ENCODE results near the gene MRAP2.
"Not testable (repeated sequence)": the region's sequence is repeated elsewhere in the genome, so short reads cannot be mapped to it uniquely, and the experiment has no call there.

MRAP2 gene

DNA sequence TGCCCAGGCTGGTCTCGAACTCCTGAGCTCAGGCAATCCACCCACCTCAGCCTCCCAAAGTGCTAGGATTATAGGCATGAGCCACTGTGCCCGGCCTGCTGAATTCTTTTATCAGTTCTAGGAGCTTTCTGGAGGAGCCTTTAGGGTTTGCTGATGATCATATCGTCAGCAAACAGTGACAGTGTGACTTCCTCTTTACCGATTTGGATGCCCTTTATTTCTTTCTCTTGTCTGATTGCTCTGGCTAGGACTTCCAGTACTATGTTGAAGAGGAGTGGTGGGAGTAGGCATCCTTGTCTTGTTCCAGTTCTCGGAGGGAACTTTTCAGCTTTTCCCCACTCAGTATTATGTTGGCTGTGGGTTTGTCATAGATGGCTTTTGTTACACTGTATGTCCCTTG, 35.3 kb downstream of the MRAP2 start:
- in situ Hi-C loops (cut with MboI; ENCODE audit: low sequenced_read_pairs): not testable (repeated sequence)

DNA sequence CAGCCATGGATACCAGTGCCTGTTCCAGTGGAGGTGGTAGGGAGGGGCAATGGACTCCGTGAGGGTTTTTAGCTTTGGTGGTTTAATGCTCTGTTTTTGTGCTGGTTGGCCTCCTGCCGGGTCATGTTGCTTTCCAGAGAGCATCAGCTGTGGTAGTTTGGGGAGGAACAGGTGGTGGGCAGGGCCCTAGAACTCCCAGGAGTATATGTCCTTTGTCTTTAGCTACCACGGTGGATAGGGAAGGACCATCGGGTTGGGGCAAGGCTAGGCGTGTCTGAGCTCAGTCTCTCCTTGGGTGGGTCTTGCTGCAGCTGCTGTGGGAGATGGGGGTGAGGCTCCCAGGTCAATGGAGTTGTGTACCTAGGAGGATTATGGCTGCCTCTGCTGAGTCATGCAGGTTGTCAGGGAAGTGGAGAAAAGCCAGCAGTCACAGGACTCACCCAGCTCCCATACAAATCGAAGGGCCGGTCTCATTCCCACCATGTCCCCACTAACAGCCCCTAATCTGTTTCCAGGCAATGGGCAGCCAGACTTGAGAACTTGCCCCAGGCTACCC, 38.9 kb downstream of the MRAP2 start:
- in situ Hi-C loops (cut with MboI; ENCODE audit: low sequenced_read_pairs): no loop called here

DNA sequence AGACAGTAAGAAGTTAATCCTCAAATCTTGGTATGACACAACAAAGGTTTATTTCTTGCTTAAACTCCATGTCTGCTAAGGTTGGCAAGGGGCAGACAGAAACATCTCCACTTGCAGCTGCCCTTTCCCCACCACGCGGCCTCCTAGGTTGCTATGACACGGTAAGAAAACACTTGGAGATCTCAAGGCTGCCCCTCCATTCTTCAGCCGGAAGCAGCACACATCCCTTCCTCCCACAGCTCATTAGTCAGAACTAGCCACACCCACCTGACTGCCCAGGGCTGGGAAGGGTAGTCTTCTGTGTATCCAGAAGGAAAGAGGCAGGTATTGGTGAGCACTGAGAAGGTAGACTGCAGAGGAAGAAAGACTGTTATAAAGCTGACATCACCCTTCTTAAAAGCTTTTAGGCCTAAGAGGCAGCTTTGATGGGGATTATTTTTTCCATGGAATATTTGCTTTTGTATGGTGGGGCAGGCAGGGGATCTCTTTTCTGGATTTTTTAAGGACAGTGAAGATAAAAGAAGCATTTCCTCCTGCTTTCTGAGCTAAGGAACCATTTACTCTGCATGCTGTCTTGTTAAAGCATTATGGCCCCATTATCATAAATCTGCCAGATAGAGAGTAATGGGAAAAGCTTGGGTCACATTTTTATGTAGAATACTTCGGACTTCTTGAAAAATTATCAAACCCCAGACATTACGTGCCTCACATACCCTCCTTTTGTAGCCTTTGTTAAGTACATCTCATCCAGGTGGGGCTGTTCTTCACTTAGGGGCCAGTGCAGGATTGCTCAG, 41.6 kb downstream of the MRAP2 start:
- in situ Hi-C loops (cut with MboI; ENCODE audit: low sequenced_read_pairs): no loop called here

DNA sequence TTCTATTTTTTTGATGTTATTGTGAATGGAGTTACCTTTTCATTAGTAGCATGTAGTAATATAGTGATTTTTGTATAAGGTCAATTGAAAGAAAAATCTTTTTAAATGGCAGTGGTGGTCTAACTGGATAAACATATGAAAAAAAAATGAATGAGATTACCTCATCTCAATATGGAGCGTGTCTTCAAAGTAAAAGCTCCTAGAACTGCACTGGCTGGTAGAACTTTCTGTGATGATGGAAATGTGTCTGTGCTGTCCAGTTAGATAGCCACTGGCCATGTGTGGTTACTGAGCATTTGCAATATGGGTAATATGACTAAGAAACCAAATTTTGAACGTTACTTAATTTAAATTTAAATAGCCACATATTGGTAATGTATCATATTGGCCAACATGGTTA, 44.1 kb downstream of the MRAP2 start:
- in situ Hi-C loops (cut with MboI; ENCODE audit: low sequenced_read_pairs): no loop called here

DNA sequence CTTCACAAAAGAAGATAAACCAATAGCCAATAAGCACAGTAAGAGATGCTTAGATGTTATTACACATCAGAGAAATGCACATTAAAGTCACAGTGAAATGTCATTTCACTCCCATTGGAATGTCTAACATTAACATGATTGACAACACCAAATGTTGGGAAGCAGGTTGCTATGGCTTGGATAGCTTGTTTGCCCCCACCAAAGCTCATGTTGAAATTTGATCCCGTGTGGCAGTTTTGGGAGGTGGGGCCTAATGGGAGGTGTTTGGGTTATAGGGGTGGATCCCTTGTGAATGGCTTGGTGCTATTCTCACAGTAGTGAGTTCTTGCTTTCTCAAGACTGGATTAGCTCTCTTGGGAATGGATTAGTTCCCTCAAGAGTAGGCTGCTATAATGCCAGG, 44.8 kb downstream of the MRAP2 start:
- in situ Hi-C loops (cut with MboI; ENCODE audit: low sequenced_read_pairs): no loop called here

DNA sequence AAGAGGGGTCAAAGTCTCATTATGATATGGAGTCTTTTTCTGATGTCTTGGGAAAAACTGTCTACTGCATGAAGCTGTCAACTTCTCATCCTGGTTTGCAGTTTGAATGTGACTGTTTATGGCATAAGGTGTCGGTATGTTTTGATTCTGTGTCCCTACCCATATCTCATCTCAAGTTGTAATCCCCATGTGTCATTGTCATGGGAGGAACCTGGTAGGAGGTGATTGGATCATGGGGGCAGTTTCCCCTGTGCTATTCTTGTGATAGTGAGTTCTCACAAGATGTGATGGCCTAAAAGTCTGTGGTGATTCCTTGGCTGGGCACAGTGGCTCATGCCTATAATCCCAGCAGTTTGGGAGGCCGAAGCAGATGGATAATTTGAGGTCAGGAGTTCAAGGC, 47.6 kb downstream of the MRAP2 start:
- in situ Hi-C loops (cut with MboI; ENCODE audit: low sequenced_read_pairs): no loop called here

DNA sequence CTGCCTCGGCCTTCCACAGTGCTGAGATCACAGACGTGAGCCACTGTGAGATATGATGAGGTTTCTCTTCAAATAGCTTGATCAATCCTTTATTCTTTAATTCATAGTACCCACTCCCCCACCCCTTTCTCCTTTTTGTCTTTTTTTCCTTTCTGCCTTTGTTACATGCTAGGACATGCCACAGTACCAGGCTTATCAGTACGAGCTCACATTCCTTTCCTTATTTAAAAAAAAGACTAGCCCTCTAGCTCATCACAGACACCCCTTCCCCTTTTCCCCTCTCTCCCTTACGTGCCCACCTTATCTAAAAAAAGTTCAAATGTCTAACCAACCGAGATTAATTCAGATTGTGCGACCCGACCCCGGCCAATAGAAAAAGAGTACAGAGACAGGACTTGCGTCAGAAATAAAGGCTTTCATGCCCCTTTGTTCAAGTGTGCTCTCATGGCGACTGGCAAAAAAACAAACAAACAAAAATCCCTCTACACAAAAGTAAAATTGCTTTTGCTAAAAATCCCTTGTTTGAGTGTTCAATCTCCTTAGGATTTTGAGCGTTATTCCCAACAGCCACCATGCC, 49.2 kb downstream of the MRAP2 start:
- in situ Hi-C loops (cut with MboI; ENCODE audit: low sequenced_read_pairs): no loop called here

DNA sequence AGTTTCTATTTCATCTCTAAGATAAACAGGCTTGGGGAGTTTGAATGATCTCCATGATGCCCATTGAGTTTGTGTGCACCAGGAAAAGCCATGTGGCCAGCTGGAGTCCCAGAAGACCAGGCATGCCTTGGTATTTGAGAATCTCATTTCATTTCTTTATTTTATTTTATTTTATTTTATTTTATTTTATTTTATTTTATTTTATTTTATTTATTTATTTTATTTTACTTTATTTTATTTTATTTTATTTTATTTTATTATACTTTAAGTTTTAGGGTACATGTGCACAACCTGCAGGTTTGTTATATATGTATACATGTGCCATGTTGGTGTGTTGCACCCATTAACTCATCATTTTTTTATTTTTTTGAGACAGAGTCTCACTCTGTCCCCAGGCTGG, 51.1 kb downstream of the MRAP2 start:
- in situ Hi-C loops (cut with MboI; ENCODE audit: low sequenced_read_pairs): not testable (repeated sequence)

DNA sequence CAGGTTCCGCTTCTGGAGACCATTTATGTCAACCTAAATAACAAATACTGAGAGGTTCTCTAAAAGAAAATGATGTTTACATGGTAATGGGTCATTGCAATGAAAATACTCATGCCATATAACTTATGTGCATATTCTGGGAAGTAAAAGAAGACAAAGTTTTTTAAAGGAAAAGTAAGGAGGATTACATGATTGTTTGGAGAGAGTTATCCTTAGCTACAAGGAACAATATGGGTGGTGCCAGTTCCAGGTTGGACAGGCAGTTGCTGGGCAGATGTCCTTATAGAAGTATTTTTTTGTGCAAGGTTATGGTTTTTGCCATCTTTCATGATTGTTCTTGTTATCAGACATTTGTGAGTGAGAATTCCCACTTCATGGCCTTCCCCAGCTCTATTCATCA, 52.5 kb downstream of the MRAP2 start:
- in situ Hi-C loops (cut with MboI; ENCODE audit: low sequenced_read_pairs): no loop called here

DNA sequence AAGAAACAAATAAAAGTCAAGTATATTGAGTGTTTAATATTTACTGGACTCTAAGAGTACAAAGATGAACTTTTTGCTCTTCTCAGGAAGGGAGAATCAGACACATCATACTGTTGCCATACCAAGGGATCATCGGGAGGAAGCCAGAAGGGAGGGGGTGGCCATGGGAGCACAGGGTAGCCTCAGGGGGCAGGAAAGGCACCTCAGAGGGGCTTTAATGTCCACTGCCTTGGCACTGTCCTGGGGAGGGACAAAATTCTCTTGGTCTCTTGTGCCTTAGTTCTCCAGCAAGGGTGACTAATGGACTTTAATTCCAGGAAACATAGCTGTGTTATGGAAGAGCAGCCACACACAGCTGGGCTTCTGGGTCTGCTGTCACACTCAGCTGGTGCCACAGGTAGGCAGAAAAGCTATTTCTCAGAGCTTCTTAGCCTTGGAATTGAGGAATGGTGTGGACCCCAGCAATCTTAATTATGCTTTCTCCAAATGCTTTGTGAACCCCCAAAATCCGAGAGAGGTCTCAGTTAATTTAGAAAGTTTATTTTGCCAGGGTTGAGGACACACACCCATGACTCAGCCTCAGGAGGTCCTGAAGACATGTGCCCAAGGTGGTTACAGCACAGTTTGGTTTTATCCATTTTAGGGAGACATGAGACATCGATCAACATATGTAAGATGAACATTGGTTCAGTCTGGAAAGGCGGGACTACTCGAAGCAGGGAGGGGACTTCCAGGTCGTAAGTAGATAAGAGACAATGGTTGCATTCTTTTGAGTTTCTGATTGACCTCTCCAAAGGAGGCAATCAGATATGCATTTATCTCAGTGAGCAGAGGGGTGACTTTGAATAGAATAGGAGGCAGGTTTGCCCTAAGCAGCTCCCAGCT, 53.2 kb downstream of the MRAP2 start:
- in situ Hi-C loops (cut with MboI; ENCODE audit: low sequenced_read_pairs): no loop called here

DNA sequence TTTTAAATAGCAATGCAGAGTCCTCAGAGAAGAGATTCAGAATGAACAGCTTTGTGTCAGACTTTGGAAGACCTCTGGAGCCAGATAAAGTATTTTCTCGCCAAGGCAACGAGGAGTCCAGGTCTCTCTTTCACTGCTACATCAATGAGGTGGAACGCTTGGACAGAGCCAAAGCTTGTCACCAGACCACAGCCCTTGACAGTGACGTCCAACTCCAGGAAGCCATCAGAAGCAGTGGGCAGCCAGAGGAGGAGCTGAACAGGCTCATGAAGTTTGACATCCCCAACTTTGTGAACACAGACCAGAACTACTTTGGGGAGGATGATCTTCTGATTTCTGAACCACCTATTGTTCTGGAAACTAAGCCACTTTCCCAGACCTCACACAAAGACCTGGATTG, 55.5 kb downstream of the MRAP2 start:
- in situ Hi-C loops (cut with MboI; ENCODE audit: low sequenced_read_pairs): no loop called here

DNA sequence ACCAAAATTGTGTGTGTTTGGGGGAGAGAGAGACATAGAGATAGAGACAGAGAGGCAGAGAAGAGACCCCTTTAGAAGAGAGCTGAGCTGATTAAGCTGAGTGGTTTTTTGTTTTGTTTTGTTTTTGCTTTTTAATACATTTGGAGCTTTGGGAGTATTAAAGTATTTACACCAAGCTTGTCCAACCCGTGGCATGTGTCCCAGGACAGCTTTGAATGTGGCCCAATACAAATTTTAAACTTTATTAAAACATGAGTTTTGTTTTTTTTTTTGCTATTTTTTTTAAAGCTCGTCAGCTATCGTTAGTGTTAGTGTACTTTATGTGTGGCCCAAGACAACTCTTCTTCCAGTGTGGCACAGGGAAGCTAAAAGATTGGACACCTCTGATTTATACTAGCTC, 56.0 kb downstream of the MRAP2 start:
- in situ Hi-C loops (cut with MboI; ENCODE audit: low sequenced_read_pairs): no loop called here

DNA sequence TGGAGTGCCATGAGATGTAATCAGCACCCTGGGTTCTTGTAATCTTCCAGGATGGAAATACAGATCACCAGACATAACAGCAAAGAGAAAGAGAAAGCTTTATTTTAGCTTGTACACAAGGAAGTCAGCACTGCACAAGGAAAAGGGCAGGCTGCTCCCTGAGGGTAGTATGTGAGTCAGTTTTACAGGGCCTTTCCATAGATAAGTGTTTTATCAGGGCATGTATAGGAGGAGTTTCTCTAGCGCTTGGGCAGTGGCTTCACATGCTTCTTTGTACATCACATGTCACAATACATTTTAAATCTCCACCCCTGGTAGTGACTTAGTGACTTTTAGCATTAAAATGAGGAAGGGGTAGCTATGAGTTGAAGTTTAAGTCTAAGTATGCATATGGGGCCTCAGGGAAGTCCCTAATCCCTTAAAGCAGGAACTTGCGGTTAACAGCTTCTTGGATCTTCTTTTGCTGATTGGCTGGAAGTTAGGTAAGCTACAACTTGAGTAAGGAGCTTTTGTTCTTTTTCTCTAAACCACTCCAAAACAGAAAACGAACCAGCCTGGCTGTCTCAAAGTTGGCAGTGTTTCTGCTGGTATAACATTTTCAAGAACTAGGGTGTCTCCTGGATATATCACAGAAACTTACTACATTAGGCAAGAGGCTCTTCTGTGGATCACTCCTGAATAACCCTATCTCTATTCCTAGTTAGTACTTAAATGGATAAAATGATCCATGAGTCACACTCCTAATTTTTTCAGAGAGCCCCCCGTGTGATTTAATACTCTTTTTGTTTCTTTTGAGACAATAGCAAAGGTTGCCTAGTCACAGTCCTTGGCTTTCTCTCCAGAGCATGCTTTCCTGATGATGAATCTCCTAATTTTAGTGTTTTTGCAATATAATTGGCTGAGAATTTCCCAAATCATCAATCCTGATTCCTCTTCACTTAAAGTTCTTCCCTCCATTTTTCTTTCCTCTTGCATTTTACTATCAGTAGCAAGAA, 60.2 kb downstream of the MRAP2 start:
- in situ Hi-C loops (cut with MboI; ENCODE audit: low sequenced_read_pairs): no loop called here

DNA sequence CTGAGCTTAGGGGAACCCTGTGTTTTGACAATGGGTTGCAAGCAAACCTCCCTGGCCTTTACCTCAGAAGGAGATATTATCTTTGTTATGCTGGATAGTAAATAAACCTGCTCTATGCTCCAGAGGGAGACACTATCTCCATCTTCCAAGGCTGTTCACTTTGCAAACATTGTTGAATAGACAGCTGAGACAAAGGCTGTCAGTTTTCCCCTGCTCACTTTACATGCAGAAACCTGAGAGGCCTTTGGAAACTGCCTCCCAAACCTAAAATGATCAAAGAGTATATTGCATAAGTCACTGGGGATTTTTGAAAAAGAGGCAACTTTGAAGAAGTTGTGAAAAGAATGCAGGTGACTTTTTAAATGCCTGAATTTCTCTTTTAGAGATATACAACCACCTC, 61.6 kb downstream of the MRAP2 start:
- in situ Hi-C loops (cut with MboI; ENCODE audit: low sequenced_read_pairs): no loop called here

DNA sequence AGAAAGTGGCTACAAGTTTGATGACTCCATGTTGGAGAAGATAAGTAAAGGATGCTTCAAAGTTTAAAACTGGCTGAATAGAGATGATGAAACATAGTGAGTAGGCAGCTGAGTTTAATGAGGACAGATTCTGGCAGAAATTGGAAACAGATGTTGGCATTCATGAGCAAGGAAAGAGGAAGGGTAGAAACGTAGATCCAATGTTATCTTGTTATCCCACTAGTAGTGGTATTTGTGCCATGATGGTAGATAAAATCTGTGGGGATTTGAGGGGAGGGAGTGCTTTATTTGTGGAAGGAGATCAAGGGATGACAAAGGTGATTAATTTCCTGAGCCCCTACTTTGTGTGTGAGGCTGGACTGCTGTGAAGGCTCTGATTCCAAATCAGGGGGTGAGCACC, 69.5 kb downstream of the MRAP2 start:
- in situ Hi-C loops (cut with MboI; ENCODE audit: low sequenced_read_pairs): no loop called here

DNA sequence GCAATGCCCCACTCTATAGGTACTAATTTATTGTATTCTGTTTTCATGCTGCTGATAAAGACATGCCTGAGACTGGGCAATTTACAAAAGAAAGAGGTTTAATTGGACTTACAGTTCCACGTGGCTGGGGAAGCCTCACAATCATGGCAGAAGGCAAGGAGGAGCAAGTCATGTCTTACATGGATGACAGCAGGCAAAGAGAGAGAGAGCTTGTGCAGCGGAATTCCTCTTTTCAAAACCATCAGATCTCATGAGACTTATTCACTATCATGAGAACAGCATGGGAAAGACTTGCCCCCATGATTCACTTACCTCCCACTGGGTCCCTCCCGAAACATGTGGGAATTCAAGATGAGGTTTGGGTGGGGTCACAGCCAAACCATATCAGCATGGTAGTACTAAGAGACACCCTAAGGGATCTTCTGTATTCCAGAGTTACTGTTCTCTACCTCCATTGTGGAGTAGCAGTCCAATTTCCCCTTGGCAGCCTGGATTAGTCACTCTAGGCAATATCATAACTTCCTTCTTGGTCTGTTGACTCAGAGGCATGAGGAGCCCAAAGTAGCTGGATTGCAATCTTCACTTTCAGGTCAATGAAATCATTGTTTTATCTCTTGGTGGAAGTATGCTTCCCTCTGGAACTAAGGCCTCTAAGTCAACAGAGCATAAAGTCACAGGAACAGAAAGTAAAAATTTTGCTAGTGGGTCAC, 71.8 kb downstream of the MRAP2 start:
- in situ Hi-C loops (cut with MboI; ENCODE audit: low sequenced_read_pairs): not testable (repeated sequence)

DNA sequence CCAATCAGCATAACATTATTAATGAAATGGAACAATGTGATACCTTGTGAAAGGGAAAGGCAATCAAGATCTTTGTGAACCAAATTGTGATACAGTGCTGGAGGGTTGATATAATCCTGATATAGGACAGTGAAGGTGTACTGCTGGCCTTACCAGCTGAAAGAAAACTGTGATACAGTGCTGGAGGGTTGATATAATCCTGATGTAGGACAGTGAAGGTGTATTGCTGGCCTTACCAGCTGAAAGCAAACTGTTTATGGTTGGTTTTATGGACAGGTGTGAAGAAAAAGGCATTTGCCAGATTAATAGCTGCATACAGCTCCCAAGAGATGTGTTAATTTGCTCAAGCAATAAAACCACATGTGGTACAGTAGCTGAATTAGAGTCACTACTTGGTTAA, 73.9 kb downstream of the MRAP2 start:
- in situ Hi-C loops (cut with MboI; ENCODE audit: low sequenced_read_pairs): no loop called here

DNA sequence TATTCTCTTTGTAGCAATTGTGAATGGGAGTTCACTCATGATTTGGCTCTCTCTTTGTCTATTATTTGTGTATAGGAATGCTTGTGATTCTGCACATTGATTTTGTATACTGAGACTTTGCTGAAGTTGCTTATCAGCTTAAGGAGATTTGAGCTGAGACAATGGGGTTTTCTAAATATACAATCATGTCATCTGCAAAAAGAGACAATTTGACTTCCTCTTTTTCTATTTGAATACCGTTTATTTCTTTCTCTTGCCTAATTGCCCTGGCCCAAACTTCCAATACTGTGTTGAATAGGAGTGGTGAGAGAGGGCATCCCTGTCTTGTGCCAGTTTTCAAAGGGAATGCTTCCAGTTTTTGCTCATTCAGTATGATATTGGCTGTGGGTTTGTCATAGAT, 77.8 kb downstream of the MRAP2 start:
- in situ Hi-C loops (cut with MboI; ENCODE audit: low sequenced_read_pairs): not testable (repeated sequence)

DNA sequence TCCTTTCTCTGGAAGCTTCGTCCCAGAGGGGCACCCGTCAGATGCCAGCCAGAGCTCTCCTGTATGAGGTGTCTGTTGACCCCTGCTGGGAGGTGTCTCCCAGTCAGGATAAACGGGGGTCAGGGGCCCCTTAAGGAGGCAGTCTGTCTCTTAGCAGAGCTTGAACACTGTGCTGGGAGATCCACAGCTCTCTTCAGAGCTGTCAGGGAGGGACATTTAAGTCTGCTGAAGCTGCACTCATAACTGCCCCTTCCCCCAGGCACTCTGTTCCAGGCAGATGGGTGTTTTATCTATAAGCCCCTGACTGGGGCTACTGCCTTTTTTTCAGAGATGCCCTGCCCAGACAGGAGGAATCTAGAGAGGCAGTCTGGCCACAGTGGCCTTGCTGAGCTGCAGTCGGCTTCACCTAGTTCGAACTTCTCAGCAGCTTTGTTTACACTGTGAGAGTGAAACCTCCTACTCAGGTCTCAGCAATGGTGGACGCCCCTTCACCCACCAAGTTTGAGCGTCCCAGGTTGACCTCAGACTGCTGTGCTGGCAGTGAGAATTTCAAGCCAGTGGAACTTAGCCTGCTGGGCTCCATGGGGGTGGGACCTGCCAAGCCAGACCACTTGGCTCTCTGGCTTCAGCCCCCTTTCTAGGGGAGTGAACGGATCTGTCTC, 81.5 kb downstream of the MRAP2 start:
- in situ Hi-C loops (cut with MboI; ENCODE audit: low sequenced_read_pairs): not testable (repeated sequence)
